GM19455 (cell line): ENCODE measurements around the gene HYI.
"Not testable (repeated sequence)": the region's sequence is repeated elsewhere in the genome, so short reads cannot be mapped to it uniquely, and the experiment has no call there.

Experiments
- ATAC-seq: cut with Tn5 transposase; IDR thresholded peaks from one replicate; pipeline ENCODE4 v1.9.1; 2021; ENCODE audit not compliant: unreplicated experiment

The HYI gene

DNA sequence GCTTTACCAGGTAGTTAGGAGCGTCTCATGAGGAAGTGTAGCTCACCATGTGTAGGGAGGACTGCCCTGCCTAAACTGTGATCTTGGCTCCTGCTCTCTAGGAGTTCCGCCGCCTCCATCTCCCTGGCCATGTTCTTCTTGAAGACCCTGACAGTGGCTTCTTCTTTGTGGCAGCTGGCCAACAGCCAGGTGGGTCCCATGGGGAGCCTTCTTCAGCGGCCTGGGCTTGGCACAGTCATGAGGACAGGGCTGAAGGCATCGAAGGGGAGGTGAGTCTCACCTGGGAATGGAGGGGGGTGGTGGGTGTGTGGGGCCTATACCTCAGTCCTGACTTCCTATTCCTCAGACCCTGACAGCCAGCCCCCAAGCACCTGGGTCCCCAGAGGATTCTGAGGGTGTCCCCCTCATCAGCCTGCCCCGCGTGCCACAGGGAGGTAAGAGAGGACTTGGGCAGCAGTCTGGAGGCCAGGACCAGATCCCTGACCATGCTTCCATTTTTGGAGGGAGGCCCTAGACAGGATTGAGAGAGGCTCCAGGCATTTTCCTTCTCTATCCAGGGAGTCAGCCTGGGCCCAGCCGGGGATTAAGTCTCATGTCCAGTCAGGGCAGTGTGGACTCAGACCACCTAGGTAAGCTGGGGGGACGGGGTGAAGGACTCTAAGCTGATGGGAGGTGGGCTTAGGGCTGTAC lies 21.4 kb downstream of the HYI start:
- ATAC-seq: no peak

DNA sequence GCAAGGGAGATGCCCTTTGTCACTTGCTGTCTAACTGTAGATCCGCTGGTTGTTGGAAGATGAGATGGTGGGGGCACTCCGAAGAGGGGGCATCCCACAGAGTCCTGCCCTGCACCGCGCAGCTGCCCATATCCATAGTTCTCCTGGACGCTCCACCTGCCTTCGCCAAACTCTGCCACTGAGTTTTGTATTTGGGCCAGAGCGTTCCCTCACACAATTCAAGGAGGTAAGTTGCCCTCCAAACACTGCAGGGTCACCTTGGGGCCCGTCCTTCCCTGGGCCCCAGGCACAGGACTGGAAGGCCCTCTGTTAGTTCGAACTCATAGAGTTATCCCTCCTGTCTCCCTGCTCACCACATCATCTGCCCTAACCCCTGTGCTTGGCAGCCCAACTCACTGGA lies 22.1 kb downstream of the HYI start:
- ATAC-seq: no peak

DNA sequence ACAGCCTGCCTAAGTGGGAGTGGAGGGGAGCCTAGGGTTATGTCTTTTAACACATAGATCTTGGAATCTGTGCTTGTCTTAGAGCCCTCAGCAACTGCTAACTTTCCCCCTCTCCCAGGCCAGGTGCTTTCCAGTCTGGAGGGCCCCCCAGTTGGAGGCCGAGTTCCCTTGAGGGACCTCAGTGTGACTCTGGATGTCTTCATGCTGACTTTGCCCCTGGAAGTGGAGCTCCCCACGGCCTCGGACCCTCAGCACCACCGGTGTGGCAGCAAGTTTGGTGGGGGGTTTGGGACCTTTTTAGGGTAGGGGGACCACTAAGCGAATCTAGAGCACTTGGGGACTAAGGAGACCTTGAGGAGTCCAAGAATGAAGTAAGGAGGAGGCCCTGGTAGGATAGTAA lies 22.9 kb downstream of the HYI start:
- no peak for ATAC-seq

DNA sequence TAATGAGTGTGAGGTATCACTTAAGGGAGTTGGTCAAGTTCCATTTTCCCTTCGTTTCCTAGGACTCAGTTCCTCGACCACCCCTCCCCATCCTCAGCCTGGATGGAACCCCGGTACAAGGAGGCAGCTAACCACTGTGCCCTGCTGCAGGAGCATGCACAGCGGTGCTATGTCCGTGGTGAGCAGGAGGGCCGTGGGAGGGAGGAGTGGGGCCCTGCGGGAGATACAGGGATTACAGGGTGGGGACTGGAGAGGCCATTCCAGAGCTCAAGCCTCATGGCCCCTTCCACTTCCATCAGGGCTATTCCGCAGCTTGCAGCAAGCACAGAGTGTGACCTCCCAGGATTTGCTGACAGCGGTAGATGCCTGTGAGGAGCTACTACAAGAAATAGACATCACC lies 25.8 kb downstream of the HYI start:
- no peak for ATAC-seq

DNA sequence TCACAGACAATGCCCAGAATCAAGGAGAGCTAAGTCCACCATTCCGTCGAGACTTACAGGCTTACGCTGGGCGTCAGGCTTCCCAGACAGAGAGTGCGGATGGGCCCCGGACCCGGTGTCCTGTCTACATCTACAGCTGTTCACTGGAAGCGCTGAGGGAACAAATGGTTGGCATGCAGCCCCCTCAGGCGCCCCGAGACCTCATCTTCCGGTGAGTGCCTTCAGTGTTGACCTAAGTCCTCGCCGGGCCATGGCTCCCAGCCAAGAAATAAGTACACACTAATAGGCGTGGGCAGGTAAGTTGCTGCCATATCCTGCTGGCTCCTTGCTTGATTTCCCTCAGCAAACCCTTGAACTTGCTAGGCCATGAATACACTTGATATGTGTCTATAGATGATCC lies 26.2 kb downstream of the HYI start:
- no peak for ATAC-seq

DNA sequence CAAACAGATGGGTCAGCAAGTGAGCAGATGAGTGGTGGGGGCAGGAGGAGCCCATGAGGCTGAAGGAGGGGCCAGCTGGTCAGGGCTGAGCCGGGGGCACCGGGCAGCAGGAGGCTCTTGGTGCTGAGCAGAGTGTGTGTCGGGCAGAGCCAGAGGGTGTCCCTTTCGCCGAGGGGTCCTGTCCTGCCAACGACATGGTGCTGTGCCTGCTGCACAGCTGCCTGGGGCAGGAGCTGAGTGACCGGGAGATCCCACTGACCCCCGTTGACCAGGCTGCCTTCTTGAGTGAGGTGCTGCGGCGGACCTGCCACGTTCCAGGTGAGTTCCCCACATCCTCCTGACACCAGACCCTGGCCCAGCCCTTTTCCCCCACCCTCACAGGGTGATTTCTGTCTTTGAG lies 27.5 kb downstream of the HYI start:
- no peak for ATAC-seq

DNA sequence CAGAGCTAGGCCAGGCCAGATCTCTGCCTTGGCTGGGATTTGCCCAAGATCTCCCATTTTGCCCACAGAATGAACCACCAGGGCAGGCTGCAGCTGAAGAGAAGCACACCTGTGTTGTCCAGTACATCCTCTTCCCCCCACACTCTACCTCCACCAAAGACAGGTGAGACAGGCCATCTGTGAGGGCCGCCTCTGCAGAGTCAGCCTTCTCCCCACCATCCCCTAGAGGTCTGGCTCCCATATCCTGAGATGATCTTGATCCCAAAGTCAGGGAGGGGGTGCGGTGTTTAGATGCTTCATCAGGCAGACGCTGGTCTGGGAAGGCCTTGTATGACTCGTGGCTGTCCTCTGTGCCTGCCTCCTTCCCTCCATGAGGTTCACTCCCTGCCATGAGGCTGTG lies 28.7 kb downstream of the HYI start:
- no peak for ATAC-seq

DNA sequence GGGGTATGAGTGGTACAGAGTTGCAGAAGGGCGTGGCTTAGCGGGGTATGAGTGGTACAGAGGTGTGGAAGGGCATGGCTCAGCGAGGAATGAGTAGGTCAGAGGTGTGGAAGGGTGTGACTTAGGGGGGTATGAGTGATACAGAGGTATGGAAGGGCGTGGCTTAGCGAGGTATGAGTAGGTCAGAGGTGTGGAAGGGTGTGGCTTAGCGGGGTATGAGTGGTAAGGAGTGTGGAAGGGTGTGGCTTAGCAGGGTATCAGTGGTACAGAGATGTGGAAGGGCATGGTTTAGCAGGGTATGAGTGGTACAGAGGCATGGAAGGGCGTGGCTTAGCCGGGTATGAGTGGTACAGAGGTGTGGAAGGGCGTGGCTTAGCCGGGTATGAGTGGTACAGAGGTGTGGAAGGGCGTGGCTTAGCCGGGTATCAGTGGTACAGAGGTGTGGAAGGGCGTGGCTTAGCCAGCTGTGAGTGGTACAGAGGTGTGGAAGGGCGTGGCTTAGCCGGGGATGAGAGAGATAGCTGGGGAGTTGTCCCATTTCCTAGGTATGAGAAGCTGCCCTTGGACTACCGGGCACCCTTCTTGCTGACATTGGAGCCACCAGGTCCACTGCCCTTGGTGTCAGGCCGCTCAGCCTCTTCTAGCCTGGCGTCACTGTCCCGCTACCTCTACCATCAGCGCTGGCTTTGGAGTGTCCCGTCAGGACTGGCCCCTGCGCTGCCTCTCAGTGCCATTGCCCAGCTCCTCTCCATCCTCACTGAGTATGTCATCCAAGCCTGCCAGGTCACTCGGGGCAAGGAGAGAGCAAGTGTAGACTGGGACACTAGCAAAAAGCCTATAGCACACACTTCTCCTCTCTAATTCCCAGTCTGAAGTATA lies 29.8 kb downstream of the HYI start:
- ATAC-seq: no peak

DNA sequence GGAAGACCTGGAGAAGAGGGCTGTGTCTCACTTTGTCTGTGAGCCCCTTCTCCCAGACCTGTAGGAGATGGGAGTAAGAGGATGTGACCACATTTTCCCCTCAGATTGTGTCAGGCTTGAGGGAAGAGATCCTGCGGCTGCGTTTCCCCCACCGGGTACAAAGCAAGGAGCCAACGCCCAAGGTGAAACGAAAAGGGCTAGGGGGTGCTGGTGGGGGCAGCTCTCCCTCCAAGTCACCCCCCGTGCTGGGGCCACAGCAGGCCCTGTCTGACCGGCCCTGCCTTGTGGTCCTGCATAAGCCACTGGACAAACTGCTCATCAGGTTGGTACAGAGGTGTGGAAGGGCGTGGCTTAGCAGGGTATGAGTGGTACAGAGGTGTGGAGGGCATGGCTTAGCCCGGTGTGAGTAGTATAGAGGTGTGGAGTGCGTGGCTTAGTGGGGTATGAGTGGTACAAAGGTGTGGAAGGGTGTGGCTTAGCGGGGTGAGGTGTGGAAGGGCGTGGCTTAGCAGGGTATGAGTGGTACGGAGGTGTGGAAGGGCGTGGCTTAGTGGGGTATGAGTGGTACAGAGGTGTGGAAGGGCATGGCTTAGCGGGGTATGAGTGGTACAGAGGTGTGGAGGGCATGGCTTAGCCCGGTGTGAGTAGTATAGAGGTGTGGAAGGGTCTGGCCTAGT lies 30.6 kb downstream of the HYI start:
- ATAC-seq: no peak

DNA sequence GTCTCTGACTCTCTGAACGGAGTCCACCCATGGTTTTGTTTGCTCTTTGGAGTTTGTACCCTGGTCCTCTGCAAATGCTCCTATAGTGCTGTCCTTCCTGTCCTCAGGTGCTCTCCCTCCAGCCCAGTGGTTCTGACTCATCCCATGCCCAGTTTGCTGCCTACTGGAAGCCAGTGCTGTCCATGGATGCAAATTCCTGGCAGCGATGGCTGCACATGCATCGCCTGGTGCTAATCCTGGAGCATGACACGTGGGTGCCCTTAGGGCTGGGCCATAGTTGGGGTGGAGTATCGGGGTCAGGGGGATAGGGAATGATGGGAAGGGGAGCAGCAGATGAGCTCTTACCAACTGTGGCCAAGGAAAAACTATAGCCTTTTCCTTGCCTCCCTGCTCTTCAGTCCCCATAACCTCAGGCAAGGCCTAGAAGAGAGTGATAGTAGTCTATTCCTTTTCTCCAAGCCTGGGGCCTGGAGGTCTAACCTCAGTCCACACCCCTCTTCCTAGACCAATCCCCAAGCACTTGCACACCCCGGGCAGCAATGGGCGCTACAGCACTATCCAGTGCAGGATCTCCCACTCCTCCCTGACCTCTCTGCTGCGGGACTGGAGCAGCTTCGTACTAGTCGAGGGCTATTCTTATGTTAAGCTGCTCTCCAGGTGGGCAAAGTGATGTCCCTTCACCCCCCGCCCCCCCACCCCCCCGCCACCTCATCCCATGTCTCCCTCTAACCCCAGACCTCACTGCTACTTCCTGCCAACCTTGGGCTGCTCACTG lies 31.6 kb downstream of the HYI start:
- no peak for ATAC-seq

DNA sequence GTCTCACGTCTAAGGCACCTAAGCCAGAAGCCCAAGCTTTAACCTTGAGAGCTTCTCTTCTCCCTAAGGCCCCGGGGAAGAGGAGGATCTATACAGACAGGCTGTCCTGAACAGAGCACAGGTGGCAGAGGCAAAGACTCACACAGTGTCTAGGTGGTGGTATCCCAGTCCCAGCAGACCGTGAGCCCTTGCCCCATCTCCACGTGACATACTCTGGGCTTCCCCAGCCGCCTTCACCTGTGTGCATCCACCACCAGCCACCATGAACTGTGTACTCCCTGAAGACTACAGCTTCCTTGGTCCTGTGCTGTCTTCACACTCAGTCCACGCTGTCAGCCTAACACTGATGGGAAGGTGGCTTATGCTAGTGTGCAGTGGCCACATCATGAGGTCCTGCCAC lies 32.3 kb downstream of the HYI start:
- no peak for ATAC-seq

DNA sequence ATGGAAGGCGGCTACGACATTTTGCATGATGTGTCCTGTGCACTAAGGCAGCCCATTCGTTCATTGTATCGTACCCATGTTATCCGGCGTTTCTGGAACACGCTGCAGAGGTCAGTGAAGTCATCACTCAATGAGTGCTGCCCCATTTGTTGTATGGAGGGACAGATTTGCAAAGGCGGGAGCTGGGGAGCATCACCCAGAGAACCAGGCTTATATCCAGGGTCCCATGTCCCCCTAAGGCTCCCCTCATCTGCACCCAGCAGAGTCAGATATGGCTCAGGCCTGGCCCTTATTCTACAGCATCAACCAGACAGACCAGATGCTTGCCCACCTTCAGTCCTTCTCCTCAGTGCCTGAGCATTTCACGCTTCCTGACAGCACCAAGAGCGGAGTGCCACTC lies 32.9 kb downstream of the HYI start:
- ATAC-seq: no peak

DNA sequence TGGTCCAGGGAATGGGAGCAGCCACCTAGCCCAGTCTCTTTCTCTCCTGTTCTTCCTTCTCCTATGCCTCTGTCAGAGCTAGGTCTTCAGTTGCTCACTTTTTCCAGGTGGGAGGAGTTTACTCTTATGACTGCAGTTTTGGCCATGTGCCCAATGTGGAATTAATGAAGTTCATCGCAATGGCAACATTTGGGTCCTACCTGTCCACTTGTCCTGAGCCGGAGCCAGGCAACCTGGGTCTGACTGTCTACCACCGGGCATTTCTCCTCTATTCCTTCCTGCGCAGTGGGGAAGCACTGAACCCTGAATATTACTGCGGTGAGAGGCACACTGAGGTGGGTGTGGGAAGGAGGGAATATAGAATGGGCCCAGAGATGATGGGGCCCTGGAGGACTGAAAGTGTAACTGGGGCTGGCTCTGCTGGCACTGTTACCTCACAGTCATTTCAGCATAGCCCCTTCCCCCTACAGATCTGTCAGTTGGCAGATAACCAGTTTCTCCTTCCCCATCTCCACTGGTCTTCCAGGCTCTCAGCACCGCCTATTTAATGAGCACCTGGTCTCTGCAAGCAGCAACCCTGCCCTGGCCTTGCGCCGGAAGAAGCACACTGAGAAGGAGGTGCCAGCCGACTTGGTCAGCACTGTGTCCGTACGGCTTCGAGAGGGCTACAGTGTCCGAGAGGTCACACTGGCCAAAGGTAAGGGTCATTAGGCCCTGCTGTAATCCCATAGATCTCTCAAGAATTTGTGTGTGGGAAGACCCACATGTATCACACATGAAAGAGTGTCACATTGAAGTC lies 33.9 kb downstream of the HYI start:
- ATAC-seq: no peak

DNA sequence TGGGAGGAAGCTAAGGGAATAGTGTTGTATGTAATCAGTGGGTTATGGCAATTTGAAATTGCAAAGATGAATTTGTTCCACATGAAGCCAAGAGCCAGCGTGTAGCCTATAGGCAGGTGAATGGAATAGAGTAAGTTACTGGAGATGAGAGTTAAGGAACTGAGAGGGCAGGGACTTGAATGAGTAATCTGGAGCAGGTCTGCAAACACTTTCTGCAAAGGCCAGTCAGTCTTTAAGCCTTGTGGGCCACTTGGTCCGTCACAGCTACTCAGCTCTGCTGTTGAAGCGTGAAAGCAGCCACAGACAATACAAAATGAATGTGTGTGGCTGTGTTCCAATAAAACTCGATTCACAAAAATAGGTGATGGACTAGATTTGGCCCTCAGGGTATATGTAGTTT lies 34.9 kb downstream of the HYI start:
- no peak for ATAC-seq

DNA sequence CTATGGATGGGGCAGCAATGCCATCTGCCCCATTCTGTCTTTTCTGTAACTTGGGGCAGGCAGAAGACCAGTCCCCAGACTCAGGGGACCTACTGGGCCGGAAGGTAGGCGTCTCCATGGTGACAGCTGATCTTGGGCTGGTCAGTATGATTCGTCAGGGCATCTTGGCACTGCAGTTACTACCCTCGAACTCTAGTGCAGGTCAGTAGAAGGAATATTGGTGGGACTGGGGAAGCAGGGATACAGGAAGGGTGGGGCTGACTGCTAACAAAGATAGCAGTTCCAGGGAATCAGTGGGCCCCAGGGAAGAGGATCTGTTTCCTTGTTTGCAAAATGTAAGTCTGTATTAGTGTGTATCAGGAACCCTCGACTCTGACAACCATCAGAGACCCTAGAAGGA lies 37.8 kb downstream of the HYI start:
- ATAC-seq: no peak

DNA sequence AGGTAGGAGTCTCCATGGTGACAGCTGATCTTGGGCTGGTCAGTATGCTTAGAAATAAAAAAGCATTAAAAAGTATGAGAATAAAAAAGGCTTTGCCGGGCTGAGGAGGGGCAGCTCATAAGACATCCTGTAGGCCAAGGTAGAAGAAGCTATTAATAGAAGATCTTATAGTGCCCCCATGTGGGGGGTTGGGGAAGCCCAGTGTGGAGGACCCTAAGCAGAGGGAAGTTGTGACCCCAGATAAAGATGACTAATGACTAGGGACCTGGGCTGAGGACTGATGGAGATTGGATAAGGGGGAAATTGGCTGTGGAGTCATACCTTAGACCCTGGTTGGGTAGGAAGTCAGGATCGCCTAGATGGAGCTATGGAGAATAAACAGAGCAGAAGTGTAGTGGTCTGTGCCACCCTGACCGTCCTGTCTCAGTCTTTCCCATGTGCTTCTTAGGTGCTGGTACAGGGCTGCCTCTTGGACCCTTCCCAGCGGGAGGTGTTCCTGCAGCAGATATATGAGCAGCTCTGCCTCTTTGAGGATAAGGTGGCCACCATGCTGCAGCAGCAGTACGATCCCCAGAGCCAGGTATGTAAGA lies 39.0 kb downstream of the HYI start:
- ATAC-seq: no peak

DNA sequence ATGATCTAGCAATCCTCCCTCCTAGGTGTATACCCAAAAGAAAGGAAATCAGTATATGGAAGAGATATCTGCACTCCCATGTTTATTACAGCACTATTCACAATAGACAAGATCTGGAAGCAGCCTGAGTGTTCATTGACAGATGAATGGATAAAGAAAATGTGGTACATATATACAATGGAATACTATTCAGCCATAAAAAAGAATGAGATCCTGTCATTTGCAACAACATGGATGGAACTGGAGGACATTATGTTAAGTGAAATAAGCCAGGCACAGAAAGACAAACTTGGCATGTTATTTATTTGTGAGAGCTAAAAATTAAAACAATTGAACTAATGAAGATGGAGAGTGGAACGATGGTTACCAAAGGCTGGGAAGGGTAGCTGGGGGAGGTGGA lies 40.3 kb downstream of the HYI start:
- not testable (repeated sequence) for ATAC-seq

DNA sequence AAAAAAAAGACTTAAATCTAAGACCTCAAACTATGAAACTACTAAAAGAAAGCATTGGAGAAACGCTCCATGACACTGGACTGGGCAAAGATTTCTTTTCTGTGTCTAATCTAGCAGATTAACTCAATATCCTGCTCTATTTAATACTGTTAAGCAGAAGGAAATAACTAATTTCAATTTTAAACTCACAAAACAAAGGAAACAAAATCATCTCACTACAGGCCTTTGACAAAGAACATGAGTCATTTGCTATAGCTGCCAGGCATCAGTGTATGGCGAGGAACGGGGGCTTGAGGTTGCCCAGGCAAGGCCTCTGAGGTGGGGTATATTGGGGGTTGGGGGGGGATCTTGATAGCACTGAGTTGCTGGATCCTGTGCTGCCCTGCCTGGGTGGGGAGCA lies 43.2 kb downstream of the HYI start:
- ATAC-seq: no peak

DNA sequence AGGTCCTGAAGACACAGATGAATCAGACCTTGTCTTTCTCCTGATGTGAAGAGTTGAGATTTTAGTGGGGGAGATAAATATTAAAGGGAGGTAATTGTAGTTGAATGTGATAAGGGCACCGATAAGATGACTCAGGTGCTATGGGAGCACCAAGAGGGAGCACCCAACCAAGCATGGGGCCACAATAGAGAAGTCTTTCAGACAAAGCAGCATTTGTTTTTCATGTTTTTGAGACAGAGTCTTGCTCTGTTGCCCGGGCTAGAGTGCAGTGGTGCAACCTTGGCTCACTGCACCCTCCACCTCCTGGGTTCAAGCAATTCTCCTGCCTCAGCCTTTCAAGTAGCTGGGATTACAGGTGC lies 47.9 kb downstream of the HYI start:
- no peak for ATAC-seq

DNA sequence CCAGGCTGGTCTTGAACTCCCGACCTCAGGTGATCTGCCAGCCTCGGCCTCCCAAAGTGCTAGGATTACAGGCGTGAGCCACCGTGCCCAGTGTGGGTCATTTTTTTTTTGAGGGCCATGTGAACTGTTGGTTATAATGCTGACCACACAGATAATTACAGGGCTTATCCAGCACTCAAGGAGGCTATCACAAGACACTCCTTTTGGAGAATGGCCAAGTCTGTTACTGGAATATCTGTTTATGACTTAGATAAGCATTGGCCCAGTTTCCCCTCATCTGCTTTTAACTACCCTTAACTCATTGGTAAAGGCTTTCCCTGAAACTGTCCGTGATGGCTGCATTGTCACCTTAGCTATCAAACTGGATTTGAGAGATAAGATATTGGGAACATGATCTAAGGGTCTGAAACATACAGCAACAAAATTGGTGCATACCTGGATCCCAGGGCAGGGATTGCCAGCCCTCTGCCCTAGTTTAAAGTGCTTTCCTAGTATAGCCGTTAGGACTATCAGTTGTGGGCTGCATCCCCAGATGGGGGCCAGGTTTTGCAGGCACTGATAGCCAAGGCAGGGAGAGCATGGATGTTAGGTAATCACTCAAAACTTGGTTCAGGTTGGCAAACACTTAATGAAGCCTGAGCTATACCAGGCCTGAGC lies 48.4 kb downstream of the HYI start:
- ATAC-seq: no peak
